Neuronal stem cell (in vitro differentiated cells): Measurements from ENCODE around the gene LGALS1.

Source experiments
- DNase-seq: peaks from one replicate; pipeline ENCODE4 v3.0.0-alpha.2; 2013; ENCODE audit warnings: low spot score
- H2AFZ ChIP-seq: one replicate; pipeline ENCODE4 v1.6.1; 2013; ENCODE audit warnings: mild to moderate bottlenecking, low read length, inconsistent platforms
- H2AK5ac ChIP-seq: 2 replicates; pipeline ENCODE4 v1.6.1; 2013; ENCODE audit warnings: low read depth, mild to moderate bottlenecking, inconsistent platforms, low read length, moderate library complexity, mixed read lengths
- H2BK120ac ChIP-seq: 2 replicates; pipeline ENCODE4 v1.6.1; 2013; ENCODE audit warnings: low read depth, mild to moderate bottlenecking, inconsistent platforms, low read length, moderate library complexity, mixed read lengths
- H2BK12ac ChIP-seq: one replicate; pipeline ENCODE4 v1.6.1; 2013; ENCODE audit warnings: low read length, inconsistent platforms
- H2BK15ac ChIP-seq: 2 replicates; pipeline ENCODE4 v1.6.1; 2013; ENCODE audit warnings: mild to moderate bottlenecking, low read length, inconsistent platforms, mixed read lengths
- H2BK5ac ChIP-seq: one replicate; pipeline ENCODE4 v1.6.1; 2013; ENCODE audit warnings: inconsistent platforms, mild to moderate bottlenecking, low read length, moderate library complexity
- H3K14ac ChIP-seq: one replicate; pipeline ENCODE4 v1.6.1; 2013; ENCODE audit warnings: low read length, inconsistent platforms
- H3K18ac ChIP-seq: 2 replicates; pipeline ENCODE4 v1.6.1; 2013; ENCODE audit warnings: low read length, inconsistent platforms
- H3K23ac ChIP-seq: 2 replicates; pipeline ENCODE4 v1.6.1; 2013; ENCODE audit warnings: low read depth, mild to moderate bottlenecking, mixed read lengths, low read length, inconsistent platforms; ENCODE audit not compliant: poor library complexity
- H3K27ac ChIP-seq: replicated peaks from 3 replicates; pipeline ENCODE4 v1.5.1; 2013; ENCODE audit warnings: low read length, inconsistent platforms
- H3K27me3 ChIP-seq, 3 experiments: 2 replicates each; pipeline ENCODE4 v1.6.1; 2013; ENCODE audit warnings: low read length in 3 of 3, mild to moderate bottlenecking in 2 of 3, inconsistent platforms in 1 of 3, low read depth in 1 of 3, mixed read lengths in 1 of 3, moderate library complexity in 1 of 3; ENCODE audit not compliant: control insufficient read depth in 3 of 3, insufficient read depth in 3 of 3
- H3K36me3 ChIP-seq, 2 donors: replicated peaks in 1 of 2; 2 replicates each; pipeline ENCODE4 v1.6.1; 2013; ENCODE audit warnings: low read length in 2 of 2; ENCODE audit not compliant: control insufficient read depth in 2 of 2, insufficient read depth in 2 of 2
- H3K4ac ChIP-seq: 2 replicates; pipeline ENCODE4 v1.6.1; 2013; ENCODE audit warnings: inconsistent platforms, mild to moderate bottlenecking, low read length, moderate library complexity
- H3K4me1 ChIP-seq, 2 donors: 1 replicate in 1 of 2; 2 replicates in 1 of 2; pipeline ENCODE4 v1.6.1; 2013; ENCODE audit warnings: low read length in 2 of 2, low read depth in 1 of 2; ENCODE audit not compliant: control insufficient read depth in 2 of 2, insufficient read depth in 1 of 2
- H3K4me2 ChIP-seq: one replicate; pipeline ENCODE4 v1.6.1; 2013; ENCODE audit warnings: mild to moderate bottlenecking, low read length, inconsistent platforms; ENCODE audit not compliant: insufficient read depth, poor library complexity, severe bottlenecking
- H3K4me3 ChIP-seq, 2 donors: 2 replicates each; pipeline ENCODE4 v1.5.1; 2013; ENCODE audit warnings: low read length in 2 of 2, mild to moderate bottlenecking in 2 of 2, inconsistent platforms in 1 of 2, moderate library complexity in 1 of 2
- H3K79me1 ChIP-seq: one replicate; pipeline ENCODE4 v1.6.1; 2013; ENCODE audit warnings: low read depth, mild to moderate bottlenecking, inconsistent platforms, low read length, moderate library complexity
- H3K9ac ChIP-seq: one replicate; pipeline ENCODE4 v1.6.1; 2013; ENCODE audit warnings: mild to moderate bottlenecking, low read depth, low read length, inconsistent platforms; ENCODE audit not compliant: poor library complexity
- H3K9me3 ChIP-seq, 2 donors: replicated peaks in 1 of 2; 2 replicates each; pipeline versions ENCODE3 to v1.6.1; 2013; ENCODE audit warnings: low read length in 2 of 2, mild to moderate bottlenecking in 2 of 2, inconsistent platforms in 1 of 2, low read depth in 1 of 2, mixed read lengths in 1 of 2, moderate library complexity in 1 of 2; ENCODE audit not compliant: control insufficient read depth in 2 of 2, insufficient read depth in 1 of 2
- H4K8ac ChIP-seq: one replicate; pipeline ENCODE4 v1.6.1; 2013; ENCODE audit warnings: low read depth, mild to moderate bottlenecking, inconsistent platforms, low read length, moderate library complexity
- H4K91ac ChIP-seq: one replicate; pipeline ENCODE4 v1.6.1; 2013; ENCODE audit warnings: low read length, low read depth, mild to moderate bottlenecking, inconsistent platforms; ENCODE audit not compliant: poor library complexity
- WGBS, 2 donors: extraction: QIAGEN DNeasy Blood & Tissue Kit; methylation state at CpG; one replicate each; pipeline ENCODE4 v1.1.7; 2013; ENCODE audit warnings: missing lambda C conversion rate in 2 of 2, mixed read lengths in 1 of 2; ENCODE audit not compliant: insufficient read length in 2 of 2, insufficient replicate concordance in 1 of 2; ENCODE audit errors: extremely low coverage in 2 of 2; 5-methylcytosine and 5-hydroxymethylcytosine counted together

The LGALS1 gene

GRCh38 chr22:37664249-37665101 is 11.0 kb upstream of the LGALS1 start:
- H3K14ac ChIP-seq, result no peak overlapping the region
- no peak overlapping the region for H3K27ac ChIP-seq
- no peak overlapping the region for H3K23ac ChIP-seq
- no peak overlapping the region for H3K4me2 ChIP-seq
- no peak overlapping the region for H2BK15ac ChIP-seq
- no peak overlapping the region for H2BK120ac ChIP-seq
- H2AFZ ChIP-seq, result no peak overlapping the region
- H3K9ac ChIP-seq, result no peak overlapping the region
- WGBS, 2 donors, result no CpG with 5 or more reads among the region's 16 CpGs
- peaks cover 18% of the 10 kb centered on the region for H3K79me1 ChIP-seq
- H3K4me3 ChIP-seq, result no peak overlapping the region
- H4K91ac ChIP-seq, result no peak overlapping the region
- no peaks in the 10 kb centered on the region for H3K9me3 ChIP-seq
- no peak for DNase-seq
- H4K8ac ChIP-seq, result no peak overlapping the region
- no peak overlapping the region for H3K4ac ChIP-seq
- H3K36me3 ChIP-seq, result peaks cover 20 to 62% of the 10 kb centered on the region in 2 donors
- H2BK12ac ChIP-seq, result no peak overlapping the region
- no peaks in the 10 kb centered on the region for H3K27me3 ChIP-seq
- no peak overlapping the region for H2AK5ac ChIP-seq
- H3K18ac ChIP-seq, result no peak overlapping the region
- H2BK5ac ChIP-seq, result peak overlapping the region; percentile 26
- peaks cover 6 to 15% of the 10 kb centered on the region in 2 donors for H3K4me1 ChIP-seq

DNA sequence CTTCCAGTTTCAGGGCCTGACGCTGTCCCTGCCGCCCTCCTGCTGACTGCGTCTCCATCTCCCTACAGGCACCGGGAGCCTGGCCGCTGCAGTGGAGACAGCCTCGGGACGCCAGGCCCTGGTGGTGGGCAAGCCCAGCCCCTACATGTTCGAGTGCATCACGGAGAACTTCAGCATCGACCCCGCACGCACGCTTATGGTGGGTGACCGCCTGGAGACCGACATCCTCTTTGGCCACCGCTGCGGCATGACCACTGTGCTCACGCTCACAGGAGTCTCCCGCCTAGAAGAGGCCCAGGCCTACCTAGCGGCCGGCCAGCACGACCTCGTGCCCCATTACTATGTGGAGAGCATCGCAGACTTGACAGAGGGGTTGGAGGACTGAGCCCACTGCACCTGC is 9.9 kb upstream of the LGALS1 start:
- Histone ChIP-seq H3K9me3 (no peaks in the 10 kb centered on the region), H3K23ac (peak overlapping the region; percentile 55), H3K36me3 (peaks cover 20 to 61% of the 10 kb centered on the region in 2 donors), H3K27ac (peak overlapping the region; percentile 12), H4K91ac (no peak overlapping the region), H3K27me3 (no peaks in the 10 kb centered on the region), H3K4me1 (peaks cover 3 to 7% of the 10 kb centered on the region in 2 donors), H4K8ac (no peak overlapping the region), H2BK120ac (no peak overlapping the region), H3K18ac (no peak overlapping the region), H2AFZ (no peak overlapping the region), H3K9ac (no peak overlapping the region), H3K14ac (no peak overlapping the region), H3K4me2 (no peak overlapping the region), H2BK12ac (no peak overlapping the region), H3K4ac (no peak overlapping the region), H2BK5ac (peak overlapping the region; percentile 26), H2BK15ac (no peak overlapping the region), H3K4me3 (no peak overlapping the region), H2AK5ac (peak overlapping the region; percentile 46), H3K79me1 (peaks cover 15% of the 10 kb centered on the region)
- no CpG with 5 or more reads among the region's 24 CpGs for WGBS, 2 donors
- no peak for DNase-seq

DNA sequence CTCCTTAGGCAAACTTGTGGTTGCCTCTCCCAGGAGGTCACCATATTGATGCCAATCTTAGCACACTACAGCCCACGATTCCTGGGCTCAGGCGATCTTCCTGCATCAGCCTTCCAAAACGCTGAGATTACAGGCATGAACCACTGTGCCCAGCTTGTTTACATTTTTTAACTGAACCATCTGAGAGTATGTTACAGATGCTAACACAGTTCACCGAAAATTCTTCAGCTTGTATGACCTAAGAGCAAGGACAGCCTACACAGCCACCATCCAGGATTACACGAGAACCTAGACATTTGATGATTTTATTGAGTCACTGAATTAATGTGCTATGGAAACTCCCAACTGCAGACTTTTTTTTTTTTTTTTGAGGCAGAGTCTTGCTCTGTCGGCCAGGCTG is 5.8 kb upstream of the LGALS1 start:
- no CpG with 5 or more reads among the region's 6 CpGs for WGBS, 2 donors
- Histone ChIP-seq H3K27ac (no peak overlapping the region), H4K91ac (no peak overlapping the region)

DNA sequence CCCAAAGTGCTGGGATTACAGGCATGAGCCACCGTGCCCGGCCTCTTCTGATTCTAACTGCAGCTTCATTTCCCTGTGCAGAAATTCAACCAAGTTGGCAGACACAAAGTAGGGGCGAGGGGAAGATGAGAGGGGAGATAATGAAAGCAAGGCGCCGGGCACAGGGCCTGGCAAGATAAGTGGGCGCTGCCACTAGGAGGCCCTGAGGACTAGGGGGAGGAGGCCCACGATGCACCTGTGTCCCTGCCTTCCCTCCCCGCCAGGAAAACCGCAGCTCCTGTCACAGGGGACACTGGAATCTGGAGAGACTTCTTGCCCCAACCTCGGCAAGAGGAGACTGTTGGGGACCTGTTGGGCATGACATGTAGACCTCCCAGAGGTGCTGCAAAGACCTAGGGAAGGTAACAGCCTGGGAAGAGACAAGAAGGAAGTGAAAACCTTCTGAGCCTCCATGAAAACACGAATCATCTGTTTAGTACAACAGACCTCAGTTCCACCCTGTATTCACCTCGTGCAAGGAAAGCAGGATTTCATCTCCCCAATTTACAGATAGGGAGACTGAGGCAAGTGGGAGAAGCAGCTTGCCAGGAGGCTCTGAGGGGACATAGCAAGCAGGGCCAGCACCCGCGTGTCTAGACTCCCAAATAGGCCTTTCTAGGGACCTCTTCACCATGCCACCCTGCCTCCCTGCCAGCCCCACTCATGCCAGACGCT is 3.1 kb upstream of the LGALS1 start:
- Histone ChIP-seq H2BK12ac (no peak overlapping the region), H3K4me3 (no peak overlapping the region), H3K14ac (no peak overlapping the region), H3K18ac (no peak overlapping the region), H3K23ac (no peak overlapping the region), H2BK5ac (no peak overlapping the region), H3K4me2 (no peak overlapping the region), H3K27ac (no peak overlapping the region), H3K4me1 (peaks cover 10 to 12% of the 10 kb centered on the region in 2 donors), H2BK15ac (no peak overlapping the region), H2BK120ac (no peak overlapping the region), H3K9me3 (no peaks in the 10 kb centered on the region), H3K4ac (no peak overlapping the region), H3K9ac (no peak overlapping the region), H3K79me1 (peaks cover 5% of the 10 kb centered on the region), H2AFZ (no peak overlapping the region), H3K36me3 (peaks cover 0 to 10% of the 10 kb centered on the region in 2 donors), H3K27me3 (no peaks in the 10 kb centered on the region), H4K91ac (no peak overlapping the region), H4K8ac (no peak overlapping the region), H2AK5ac (peak overlapping the region; percentile 9)
- no peak for DNase-seq
- no CpG with 5 or more reads among the region's 15 CpGs for WGBS, 2 donors

More for the DNA sequence above, 5.8 kb upstream of the LGALS1 start:
- H2AFZ ChIP-seq, result no peak overlapping the region
- peaks cover 15% of the 10 kb centered on the region for H3K79me1 ChIP-seq
- H3K9me3 ChIP-seq, result no peaks in the 10 kb centered on the region
- no peak overlapping the region for H3K4me3 ChIP-seq
- H3K4me2 ChIP-seq, result no peak overlapping the region
- H3K18ac ChIP-seq, result no peak overlapping the region
- peaks cover 16 to 38% of the 10 kb centered on the region in 2 donors for H3K36me3 ChIP-seq
- H2BK15ac ChIP-seq, result no peak overlapping the region
- no peak overlapping the region for H2AK5ac ChIP-seq
- peaks cover 0 to 1% of the 10 kb centered on the region in 2 donors for H3K4me1 ChIP-seq
- H3K27me3 ChIP-seq, result no peaks in the 10 kb centered on the region
- no peak overlapping the region for H3K9ac ChIP-seq
- no peak overlapping the region for H3K14ac ChIP-seq
- H3K4ac ChIP-seq, result no peak overlapping the region
- H3K23ac ChIP-seq, result no peak overlapping the region
- no peak overlapping the region for H4K8ac ChIP-seq
- DNase-seq, result no peak
- H2BK120ac ChIP-seq, result no peak overlapping the region
- H2BK12ac ChIP-seq, result no peak overlapping the region
- no peak overlapping the region for H2BK5ac ChIP-seq
